HG03135 (cell line): Measurements from ENCODE around the gene CYP4F8.
"Not testable (repeated sequence)": the region's sequence is repeated elsewhere in the genome, so short reads cannot be mapped to it uniquely, and the experiment has no call there.

Source experiments
- ATAC-seq: cut with Tn5 transposase; IDR thresholded peaks from one replicate; pipeline ENCODE4 v1.9.1; 2021; ENCODE audit warnings: mild to moderate bottlenecking, moderate library complexity; ENCODE audit not compliant: unreplicated experiment

CYP4F8 gene, protein sequence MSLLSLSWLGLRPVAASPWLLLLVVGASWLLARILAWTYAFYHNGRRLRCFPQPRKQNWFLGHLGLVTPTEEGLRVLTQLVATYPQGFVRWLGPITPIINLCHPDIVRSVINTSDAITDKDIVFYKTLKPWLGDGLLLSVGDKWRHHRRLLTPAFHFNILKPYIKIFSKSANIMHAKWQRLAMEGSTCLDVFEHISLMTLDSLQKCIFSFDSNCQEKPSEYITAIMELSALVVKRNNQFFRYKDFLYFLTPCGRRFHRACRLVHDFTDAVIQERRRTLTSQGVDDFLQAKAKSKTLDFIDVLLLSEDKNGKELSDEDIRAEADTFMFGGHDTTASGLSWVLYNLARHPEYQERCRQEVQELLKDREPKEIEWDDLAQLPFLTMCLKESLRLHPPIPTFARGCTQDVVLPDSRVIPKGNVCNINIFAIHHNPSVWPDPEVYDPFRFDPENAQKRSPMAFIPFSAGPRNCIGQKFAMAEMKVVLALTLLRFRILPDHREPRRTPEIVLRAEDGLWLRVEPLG

GRCh38 chr19:15614507-15615379 lies at the start of gene CYP4F8:
Gene CYP4F8, plus strand, starts transcription at chr19:15615218. Its CDS starts 399 bp downstream, at chr19:15615617.
- ATAC-seq: no peak

DNA sequence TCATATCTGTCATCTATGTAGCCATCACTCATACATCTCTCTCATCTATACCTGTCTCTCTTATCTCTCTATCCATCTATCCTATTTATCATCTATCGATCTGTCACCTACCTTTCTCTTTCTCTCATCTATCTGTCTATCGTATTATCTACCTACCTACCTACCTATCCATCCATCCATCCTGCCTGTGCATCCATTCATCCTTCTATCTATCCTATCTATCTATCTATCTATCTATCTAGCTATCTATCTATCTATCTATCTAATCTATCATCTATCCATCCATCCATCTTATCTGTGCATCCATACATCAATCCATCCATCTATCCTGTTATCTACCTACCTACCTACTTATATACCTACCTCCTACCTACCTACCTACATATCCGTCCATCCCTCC lies 44.6 kb upstream of the CYP4F8 start:
- no peak for ATAC-seq

DNA sequence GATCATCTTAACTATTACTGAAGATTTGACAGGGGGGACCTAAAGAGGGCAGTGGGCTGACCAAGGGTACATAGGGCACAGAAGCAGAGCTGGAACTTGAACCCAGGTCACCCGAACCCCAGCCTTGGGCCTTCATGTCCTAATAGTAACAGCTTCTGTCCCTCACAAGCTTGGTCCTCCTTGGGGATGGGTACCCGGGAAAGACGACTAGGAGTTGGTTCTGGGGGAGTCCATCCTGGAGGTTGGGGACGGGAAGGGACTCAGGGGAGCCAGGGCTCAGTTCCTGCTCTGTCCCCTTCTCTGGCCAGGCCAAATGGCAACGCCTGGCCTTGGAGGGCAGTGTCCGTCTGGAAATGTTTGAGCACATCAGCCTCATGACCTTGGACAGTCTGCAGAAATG lies 39.6 kb upstream of the CYP4F8 start:
- no peak for ATAC-seq

DNA sequence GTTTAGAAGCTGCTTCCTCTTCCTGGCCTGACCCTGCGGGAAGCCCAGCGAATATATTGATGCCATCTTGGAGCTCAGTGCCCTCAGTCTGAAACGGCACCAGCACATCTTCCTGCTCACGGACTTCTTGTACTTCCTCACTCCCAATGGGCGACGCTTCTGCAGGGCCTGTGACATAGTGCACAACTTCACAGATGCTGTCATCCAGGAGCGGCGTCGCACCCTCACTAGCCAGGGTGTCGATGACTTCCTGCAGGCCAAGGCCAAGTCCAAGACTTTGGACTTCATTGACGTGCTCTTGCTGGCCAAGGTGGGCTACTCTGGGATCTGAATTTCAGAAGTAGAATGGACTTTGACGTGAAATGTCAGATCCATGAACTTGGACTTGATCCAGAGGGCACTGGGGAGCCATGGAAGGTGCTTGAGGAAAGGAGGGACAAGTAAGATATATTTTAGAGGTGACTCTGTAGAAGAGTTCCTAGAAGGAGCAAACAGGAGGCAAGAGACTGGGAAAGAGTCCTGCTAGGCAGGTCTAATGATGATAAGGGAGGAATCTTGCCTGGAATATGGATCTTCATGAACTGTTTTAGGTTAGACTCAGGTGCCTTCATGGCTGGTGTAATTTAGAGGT lies 38.4 kb upstream of the CYP4F8 start:
- ATAC-seq: no peak

DNA sequence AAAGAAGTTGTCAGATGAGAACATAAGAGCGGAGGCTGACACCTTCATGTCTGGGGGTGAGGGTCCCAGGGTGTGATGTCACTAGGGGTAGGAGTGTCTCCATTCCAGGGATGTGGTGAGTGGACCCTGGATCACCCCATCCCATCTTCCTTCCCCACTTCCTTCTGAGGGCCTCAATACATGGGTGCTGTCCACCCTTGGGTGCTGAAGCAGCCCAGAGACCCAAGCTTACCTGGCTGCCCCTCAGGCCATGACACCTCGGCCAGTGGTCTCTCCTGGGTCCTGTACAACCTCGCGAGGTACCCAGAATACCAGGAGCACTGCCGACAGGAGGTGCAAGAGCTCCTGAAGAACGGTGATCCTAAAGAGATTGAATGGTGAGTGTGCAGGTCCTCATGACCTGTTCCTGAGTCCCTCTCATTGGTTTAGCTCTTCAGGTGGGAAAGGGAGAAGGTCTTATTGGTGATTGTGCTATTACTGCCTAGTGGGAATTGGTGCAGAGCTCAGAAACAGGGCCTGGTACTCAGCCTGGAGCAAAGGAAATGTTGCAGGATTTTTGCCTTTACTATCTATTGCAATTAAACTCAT lies 37.7 kb upstream of the CYP4F8 start:
- no peak for ATAC-seq

DNA sequence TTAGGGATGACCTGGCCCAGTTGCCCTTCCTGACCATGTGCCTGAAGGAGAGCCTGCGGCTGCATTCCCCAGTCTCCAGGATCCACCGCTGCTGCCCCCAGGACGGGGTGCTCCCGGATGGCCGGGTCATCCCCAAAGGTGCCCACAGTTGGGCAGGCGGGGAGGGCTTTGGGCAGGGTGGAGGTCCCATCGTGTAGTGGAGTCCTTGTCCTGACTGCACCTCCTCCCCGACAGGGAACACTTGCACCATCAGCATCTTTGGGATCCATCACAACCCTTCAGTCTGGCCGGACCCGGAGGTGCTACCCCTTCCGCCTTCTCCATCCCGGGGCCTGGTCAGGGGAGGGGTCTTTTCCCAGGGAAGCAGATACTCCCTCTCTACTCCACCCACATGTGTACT lies 31.7 kb upstream of the CYP4F8 start:
- no peak for ATAC-seq

- no peak for ATAC-seq
These were observed 30.9 kb upstream of the CYP4F8 start for GRCh38 chr19:15584095-15584494.

GRCh38 chr19:15584541-15585115 lies 30.4 kb upstream of the CYP4F8 start:
- ATAC-seq: no peak

- no peak for ATAC-seq
These were observed 27.4 kb upstream of the CYP4F8 start for GRCh38 chr19:15587663-15588062.

DNA sequence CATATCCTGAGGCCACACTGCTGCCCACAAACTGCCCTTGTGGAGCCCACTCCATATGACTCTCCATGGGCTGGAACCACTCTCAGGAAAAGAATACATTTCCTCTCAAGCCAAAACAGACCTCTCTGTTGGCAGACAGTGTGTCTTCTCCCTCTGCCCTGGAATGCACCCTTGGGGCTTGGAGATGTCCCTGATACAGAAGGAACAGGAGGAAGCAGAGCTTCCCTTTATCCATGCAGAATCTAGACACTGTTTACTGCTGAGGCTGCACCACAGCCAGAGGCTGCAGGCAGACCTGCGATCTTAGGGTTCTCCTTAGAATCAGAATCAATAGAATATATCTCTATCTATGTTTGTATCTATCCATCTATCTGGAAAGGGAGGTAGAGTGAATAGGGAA lies 26.8 kb upstream of the CYP4F8 start:
- ATAC-seq: no peak

DNA sequence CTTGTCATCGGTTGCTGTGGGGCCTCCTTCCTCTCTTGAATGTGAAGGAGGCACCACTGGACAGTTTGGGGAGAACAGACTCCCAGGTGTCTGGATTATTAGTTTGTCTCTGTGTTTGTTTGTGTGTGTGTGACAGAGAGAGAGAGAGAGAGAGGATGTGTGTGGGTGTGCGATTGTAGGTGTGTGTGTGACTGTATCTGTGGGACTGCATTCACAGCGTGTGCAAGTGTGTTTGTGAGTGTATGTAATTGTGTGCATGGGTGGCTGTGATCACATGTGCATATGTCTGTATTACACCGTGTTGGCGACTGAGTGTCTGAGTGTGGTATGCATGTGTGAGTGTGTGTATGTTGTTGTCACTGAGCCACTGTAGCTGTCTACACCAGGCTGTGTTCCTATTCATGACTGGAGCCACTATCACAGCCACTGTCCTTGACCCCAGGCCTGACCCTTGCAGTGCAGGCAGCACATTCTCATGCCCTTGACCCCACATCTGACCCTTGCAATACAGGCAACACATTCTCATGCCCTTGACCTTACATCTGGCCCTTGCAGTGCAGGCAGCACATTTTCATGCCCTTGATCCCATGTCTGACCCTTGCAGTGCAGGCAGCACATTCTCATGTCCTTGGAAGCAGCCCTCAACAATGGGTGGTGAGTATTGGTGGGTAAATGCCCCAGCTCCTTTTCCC lies 25.1 kb upstream of the CYP4F8 start:
- no peak for ATAC-seq

DNA sequence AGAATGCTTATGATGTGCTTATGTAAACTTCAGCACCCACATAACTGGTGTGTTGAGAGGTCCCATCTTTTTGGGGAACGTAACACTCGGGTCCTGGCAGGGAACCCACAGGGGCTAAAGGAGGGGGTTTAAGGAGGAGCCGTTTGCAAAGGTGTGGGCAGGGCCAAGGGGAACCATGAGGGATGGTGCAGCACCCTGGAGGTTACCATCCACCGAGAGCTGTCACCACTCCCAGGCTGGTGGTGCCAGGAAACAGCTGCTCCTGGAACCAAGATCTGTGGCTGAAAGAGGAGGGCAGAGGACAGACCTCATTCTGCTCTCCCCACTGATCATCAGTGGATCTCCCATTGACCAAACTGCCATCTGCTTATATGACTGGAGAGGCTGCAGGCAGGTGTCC lies 23.2 kb upstream of the CYP4F8 start:
- ATAC-seq: no peak

DNA sequence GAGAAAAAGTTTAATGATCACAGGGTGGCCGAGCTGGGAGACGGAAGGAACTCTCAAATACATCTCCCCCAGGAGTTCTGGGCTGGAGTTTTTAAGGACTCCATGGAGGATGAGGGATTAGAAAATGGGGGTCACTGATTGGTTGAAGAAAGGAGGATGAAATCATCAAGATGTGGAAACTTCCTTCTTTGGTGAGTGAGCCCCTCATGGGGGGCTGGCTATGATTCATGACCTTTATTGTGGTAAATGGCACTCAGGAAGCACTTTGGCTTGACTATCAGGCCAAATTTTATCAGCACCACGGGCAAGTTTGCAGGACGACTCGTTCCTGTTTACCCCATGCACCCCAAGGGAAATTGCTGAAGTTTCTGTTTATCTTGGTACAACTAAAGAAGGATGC lies 22.5 kb upstream of the CYP4F8 start:
- ATAC-seq: not testable (repeated sequence)

DNA sequence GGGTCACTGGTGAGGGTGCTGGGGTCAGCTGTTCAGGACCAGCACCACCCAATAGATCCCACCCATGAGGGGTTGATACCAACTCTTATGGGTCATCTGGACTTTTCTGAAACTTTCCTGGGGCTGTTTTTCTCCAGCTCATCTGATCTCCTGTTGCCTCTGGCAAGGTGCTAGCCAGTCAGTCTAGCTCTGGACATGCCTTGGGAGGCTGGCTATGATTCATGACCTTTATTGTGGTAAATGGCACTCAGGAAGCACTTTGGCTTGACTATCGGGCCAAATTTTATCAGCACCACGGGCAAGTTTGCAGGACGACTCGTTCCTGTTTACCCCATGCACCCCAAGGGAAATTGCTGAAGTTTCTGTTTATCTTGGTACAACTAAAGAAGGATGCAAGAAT lies 21.3 kb upstream of the CYP4F8 start:
- not testable (repeated sequence) for ATAC-seq

- ATAC-seq: no peak
These were observed 19.9 kb upstream of the CYP4F8 start for GRCh38 chr19:15595069-15595468.

DNA sequence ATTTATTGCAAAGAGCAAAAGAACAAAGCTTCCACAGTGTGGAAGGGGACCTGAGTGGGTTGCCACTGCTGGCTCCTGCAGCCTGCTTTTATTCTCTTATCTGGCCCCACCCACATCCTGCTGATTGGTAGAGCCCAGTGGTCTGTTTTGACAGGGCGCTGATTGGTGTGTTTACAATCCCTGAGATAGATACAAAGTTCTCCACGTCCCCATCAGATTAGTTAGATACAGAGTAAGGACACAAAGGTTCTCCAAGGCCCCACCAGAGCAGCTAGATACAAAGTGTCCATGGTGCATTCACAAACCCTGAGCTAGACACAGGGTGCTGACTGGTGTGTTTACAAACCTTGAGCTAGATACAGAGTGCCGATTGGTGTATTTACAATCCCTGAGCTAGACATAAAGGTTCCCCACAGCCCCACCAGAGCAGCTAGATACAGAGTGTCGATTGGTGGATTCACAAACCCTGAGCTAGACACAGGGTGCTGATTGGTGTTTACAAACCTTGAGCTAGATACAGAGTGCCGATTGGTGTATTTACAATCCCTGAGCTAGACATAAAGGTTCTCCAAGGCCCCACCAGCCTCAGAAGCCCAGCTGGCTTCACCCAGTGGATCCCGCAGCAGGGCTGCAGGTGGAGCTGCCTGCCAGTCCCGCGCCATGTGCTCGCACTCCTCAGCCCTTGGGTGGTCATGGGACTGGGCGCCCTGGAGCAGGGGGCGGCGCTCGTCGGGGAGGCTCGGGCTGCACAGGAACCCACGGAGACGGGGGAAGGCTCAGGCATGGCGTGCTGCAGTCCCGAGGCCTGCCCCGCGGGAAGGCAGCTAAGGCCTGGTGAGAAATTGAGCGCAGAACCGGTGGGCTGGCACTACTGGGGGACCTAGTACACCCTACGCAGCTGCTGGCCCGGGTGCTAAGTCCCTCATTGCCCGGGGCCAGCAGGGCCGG lies 6.8 kb upstream of the CYP4F8 start:
- ATAC-seq: not testable (repeated sequence)

GRCh38 chr19:15609261-15609660 lies 5.8 kb upstream of the CYP4F8 start:
- ATAC-seq: no peak

DNA sequence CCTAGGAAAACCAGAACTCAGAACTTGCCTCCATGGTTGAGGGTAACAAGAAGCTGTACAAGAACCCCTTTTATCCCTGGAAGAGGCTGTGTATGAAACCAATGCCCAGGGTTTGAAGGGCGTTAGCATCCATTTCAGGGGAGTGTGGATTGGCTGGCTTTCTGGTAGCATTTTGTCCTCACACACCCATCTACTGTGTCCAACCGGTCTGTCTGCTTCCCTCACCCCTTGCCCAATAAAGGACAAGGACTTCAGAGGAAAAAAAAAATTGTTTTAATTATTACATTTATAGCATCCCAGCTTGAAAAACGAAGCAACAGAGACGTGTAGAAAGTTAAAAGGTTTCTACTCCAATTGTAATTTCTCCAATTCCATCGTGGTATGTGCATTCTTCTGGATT lies 2.7 kb upstream of the CYP4F8 start:
- ATAC-seq: no peak

DNA sequence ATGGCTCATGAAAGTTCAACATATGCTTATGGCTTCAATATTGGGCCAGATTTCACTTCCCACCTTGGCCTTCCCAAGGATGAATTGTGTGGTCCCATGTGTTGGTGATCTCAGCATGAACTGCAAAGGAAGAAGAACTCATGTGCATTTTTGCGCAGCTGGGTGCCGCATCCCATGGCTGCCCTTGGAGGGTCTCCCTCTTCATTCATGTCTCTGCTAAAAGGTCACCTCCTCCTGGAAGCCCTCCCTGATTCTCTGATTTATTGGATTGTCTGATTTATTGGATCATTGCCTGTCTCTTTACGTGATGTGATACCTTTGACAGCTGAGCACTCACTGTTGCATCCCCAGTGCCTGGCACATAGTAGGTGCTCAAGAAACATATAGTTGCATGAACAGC lies 1.7 kb upstream of the CYP4F8 start:
- ATAC-seq: no peak
